Activated CD8-positive, alpha-beta T cell treated with anti-CD3 and anti-CD28 coated beads for 36 hours (primary cell): Measurements from ENCODE around the gene KIF1C. TPM values are rescaled to one million over a fixed set of nuclear protein-coding genes. Genes with fewer than 3 reads are reported as not detected.

Source experiments
- ATAC-seq: fragments of 200-7000 bp; cut with Tn5 transposase; one replicate; pipeline ENCODE4 v1.10.0; 2021; ENCODE audit warnings: mild to moderate bottlenecking, moderate library complexity
- CTCF ChIA-PET: fragments of 350-600 bp; sonication (Branson Sonifier 250); formaldehyde crosslinking; loops from one replicate; lab custom pipeline; 2021; ENCODE audit warnings: antibody characterized with exemption; lab: Charles Lee
- POLR2A ChIA-PET: fragments of 350-600 bp; sonication (Branson Sonifier 250); formaldehyde crosslinking; loops from one replicate; lab custom pipeline; 2021; ENCODE audit warnings: antibody characterized with exemption; lab: Charles Lee
- DNase-seq: peaks from one replicate; pipeline ENCODE4 v3.0.0-alpha.2; 2020
- H3K27ac Mint-ChIP-seq: one replicate; pipeline ENCODE4 v1.8.0; 2021; ENCODE audit warnings: mild to moderate bottlenecking, mixed read lengths
- H3K27me3 Mint-ChIP-seq: one replicate; pipeline ENCODE4 v1.8.0; 2021; ENCODE audit warnings: mixed read lengths
- H3K36me3 Mint-ChIP-seq: one replicate; pipeline ENCODE4 v1.8.0; 2021; ENCODE audit warnings: low read depth, mixed read lengths
- H3K4me1 Mint-ChIP-seq: one replicate; pipeline ENCODE4 v1.8.0; 2021; ENCODE audit warnings: low read depth, mixed read lengths
- H3K4me3 Mint-ChIP-seq: one replicate; pipeline ENCODE4 v1.8.0; 2021; ENCODE audit warnings: mild to moderate bottlenecking, moderate library complexity, mixed read lengths
- H3K9me3 Mint-ChIP-seq: one replicate; pipeline ENCODE4 v1.8.0; 2021; ENCODE audit warnings: mixed read lengths
- intact Hi-C: fragments of 100-400 bp; cut with micrococcal nuclease; formaldehyde crosslinking; loops from one replicate; pipeline ENCODE4 v1.10.0; 2022
- total RNA-seq, 2 experiments: library from RNA; stranded (reverse); gene quantifications; one replicate each; pipeline ENCODE4 v1.2.3, GENCODE V29; 2021
- TF ChIP-seq, protein P1 (sequence below): fragments of 200-600 bp; IDR thresholded peaks from one replicate; pipeline ENCODE4 v1.8.0; 2022; ENCODE audit warnings: antibody characterized with exemption, mild to moderate bottlenecking

Gene KIF1C
- total RNA-seq, 2 experiments from 2014 or later = 35.7 to 37.4 TPM

DNA sequence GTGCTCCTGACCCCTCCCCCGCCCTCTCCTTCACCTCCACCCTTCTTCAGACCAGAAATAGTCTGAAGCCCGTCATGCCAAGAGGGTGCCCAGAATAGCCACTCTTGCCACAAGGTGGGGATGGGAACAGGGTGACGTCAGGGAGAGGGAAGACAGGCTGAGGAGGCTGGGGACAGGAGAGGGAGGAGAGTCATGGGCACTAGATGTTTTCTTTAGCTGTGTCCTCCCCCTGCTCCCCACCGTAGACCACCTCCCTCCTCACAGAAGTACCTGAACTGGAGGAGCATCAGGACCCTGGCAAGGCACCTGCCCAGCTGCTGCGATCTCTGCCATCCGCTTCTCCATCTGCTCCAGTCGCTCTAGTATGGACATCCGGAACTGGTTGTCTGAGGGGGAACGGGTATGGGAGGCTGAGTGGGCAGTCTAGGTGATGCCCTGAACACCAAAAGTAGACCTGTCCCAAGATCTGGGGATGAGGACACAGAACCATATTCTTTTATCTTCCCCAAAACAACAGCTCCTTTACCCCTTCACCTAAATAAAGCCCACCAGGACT, 23.6 kb upstream of the KIF1C start:
- H3K36me3 Mint-ChIP-seq = peaks cover 47% of the 10 kb centered on the region
- H3K4me1 Mint-ChIP-seq = peaks cover 20% of the 10 kb centered on the region
- ChIA-PET CTCF (interaction anchor here (1.3 kb wide), 2 partner anchors 34 to 88 kb away, joined by 3 to 4 read pairs; no protein-coding TSS in a partner anchor), POLR2A (interaction anchor here (0.8 to 15.1 kb wide), 4 partner anchors 8 to 26 kb away, joined by 4 to 627 read pairs (median 8); partner anchors contain the start of genes CAMTA2, ENO3, PFN1 and RNF167)
- no peaks in the 10 kb centered on the region for H3K9me3 Mint-ChIP-seq
- no peak for DNase-seq
- no peak overlapping the region for H3K4me3 Mint-ChIP-seq
- no peak for ATAC-seq
- H3K27ac Mint-ChIP-seq = peak overlapping the region; percentile 48
- no peaks in the 10 kb centered on the region for H3K27me3 Mint-ChIP-seq
- intact Hi-C loops = no loop called here
- TF ChIP-seq, protein P1, sequence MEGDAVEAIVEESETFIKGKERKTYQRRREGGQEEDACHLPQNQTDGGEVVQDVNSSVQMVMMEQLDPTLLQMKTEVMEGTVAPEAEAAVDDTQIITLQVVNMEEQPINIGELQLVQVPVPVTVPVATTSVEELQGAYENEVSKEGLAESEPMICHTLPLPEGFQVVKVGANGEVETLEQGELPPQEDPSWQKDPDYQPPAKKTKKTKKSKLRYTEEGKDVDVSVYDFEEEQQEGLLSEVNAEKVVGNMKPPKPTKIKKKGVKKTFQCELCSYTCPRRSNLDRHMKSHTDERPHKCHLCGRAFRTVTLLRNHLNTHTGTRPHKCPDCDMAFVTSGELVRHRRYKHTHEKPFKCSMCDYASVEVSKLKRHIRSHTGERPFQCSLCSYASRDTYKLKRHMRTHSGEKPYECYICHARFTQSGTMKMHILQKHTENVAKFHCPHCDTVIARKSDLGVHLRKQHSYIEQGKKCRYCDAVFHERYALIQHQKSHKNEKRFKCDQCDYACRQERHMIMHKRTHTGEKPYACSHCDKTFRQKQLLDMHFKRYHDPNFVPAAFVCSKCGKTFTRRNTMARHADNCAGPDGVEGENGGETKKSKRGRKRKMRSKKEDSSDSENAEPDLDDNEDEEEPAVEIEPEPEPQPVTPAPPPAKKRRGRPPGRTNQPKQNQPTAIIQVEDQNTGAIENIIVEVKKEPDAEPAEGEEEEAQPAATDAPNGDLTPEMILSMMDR = no peak

DNA sequence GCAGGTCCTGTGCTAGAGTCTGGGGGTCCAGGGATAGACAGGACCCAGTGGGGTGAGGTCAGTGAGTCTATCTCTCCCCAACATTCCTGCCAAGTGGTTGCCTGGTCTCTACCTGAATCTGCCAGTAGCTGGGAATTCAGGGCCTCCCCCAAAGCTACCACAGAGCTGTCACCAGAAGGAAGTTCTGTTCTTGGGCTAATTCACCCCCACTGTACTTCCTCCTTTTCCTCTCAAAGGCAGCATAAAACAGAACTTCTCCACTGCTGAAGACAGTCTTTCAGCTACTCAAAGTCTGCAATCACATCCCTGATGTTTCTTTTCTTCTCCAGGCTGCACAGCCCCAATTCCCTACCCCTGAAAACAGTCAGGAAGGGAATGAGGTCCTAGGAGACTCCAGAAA, 19.0 kb upstream of the KIF1C start:
- ChIA-PET POLR2A (interaction anchor here (1.1 to 3.6 kb wide), 3 partner anchors 9 to 19 kb away, joined by 4 to 36 read pairs (median 4); partner anchors contain the start of genes INCA1 and KIF1C), CTCF (interaction anchor here (1.1 to 3.7 kb wide), 3 partner anchors 39 to 84 kb away, joined by 3 to 33 read pairs (median 18); no protein-coding TSS in a partner anchor)
- H3K4me3 Mint-ChIP-seq = no peak overlapping the region
- peaks cover 37% of the 10 kb centered on the region for H3K36me3 Mint-ChIP-seq
- intact Hi-C loops = no loop called here
- H3K27ac Mint-ChIP-seq = no peak overlapping the region
- no peaks in the 10 kb centered on the region for H3K9me3 Mint-ChIP-seq
- DNase-seq = no peak
- TF ChIP-seq, protein P1 = no peak
- peaks cover 15% of the 10 kb centered on the region for H3K4me1 Mint-ChIP-seq
- H3K27me3 Mint-ChIP-seq = no peaks in the 10 kb centered on the region
- no peak for ATAC-seq

DNA sequence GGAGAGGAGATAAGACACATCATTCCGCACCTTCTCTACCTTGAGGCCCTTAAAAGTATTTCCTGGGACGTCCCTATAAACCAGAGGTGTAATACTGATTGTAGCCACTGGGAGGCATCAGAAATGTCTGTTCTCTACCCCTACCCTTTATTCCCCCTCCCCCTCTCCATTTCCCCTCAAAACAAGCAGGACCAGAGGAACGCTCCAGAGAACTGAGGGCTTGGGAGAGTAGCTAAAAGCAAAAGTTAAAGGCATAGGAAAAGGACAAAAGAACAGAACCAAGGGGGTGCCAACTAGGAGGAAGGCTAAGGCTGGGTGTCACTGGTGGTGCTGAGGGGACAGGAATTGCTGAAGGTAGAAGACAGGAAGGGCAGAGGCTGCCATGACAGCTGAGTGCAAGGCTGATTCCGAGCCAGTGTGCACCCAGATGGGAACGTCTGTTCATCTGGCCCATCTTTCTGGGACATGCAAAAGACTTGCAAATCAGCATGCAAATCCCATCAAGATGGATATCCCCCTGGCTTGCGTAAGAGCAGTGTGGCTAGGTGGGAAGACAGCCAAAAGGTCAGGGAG, 17.0 kb upstream of the KIF1C start:
- H3K4me1 Mint-ChIP-seq = peaks cover 17% of the 10 kb centered on the region
- TF ChIP-seq, protein P1 = peak; percentile 89
- peak overlapping the region; percentile 64 for H3K27ac Mint-ChIP-seq
- ChIA-PET CTCF (interaction anchor here (0.7 to 3.7 kb wide), 18 partner anchors 8 to 278 kb away, joined by 3 to 33 read pairs (median 4); partner anchors contain the start of genes CHRNE and SPAG7), POLR2A (interaction anchor here (0.6 to 3.6 kb wide), 8 partner anchors 9 to 414 kb away, joined by 3 to 36 read pairs (median 4); partner anchors contain the start of gene SPAG7)
- no peak overlapping the region for H3K4me3 Mint-ChIP-seq
- intact Hi-C loops = loop anchor here (5.0 kb wide), 1 partner anchor 82 kb away; no protein-coding TSS in a partner anchor
- H3K36me3 Mint-ChIP-seq = peaks cover 27% of the 10 kb centered on the region
- H3K27me3 Mint-ChIP-seq = no peaks in the 10 kb centered on the region
- ATAC-seq = peak; percentile 95
- peak; percentile 62 for DNase-seq
- H3K9me3 Mint-ChIP-seq = no peaks in the 10 kb centered on the region

DNA sequence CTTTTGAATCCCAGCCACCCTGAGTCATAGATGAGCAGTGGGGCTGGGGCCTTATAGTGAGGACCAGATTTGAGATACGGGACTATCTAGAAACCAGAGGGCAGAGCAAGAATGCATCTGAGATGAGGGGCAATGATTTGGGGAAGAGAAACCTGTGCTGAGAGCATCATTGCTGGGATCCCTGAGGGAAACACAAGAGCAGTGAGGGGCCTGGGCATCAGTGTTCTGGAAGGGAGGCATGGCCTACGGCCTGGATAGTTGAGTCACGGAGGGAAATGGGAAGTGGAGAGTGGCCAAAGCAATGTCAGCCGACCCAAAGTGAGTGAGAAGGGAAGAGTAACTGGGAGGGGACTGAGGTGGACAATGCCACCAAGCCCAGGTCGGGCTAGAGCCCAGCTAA, 15.4 kb upstream of the KIF1C start:
- peaks cover 24% of the 10 kb centered on the region for H3K36me3 Mint-ChIP-seq
- ATAC-seq (no peak), DNase-seq (no peak)
- no peaks in the 10 kb centered on the region for H3K27me3 Mint-ChIP-seq
- POLR2A ChIA-PET = interaction anchor here (0.6 to 1.2 kb wide), 3 partner anchors 12 to 18 kb away, joined by 3 to 6 read pairs (median 3); no protein-coding TSS in a partner anchor
- intact Hi-C loops = loop anchor here (5.0 kb wide), 1 partner anchor 80 kb away; no protein-coding TSS in a partner anchor
- H3K4me3 Mint-ChIP-seq = no peak overlapping the region
- TF ChIP-seq, protein P1 = no peak
- H3K27ac Mint-ChIP-seq = no peak overlapping the region
- no peaks in the 10 kb centered on the region for H3K9me3 Mint-ChIP-seq
- CTCF ChIA-PET = interaction anchor here (1.0 kb wide), 1 partner anchor 15 kb away, joined by 3 read pairs; the partner anchor contains the start of genes INCA1 and KIF1C
- H3K4me1 Mint-ChIP-seq = peaks cover 27% of the 10 kb centered on the region
